Calu3 (cell line): ENCODE measurements around the gene GRID2. TPM values are rescaled to one million over a fixed set of nuclear protein-coding genes. Genes with fewer than 3 reads are reported as not detected.

Experiments used
- BruUV-seq: library from RNA; stranded (reverse); fragments of 400-500 nt; replicated peaks from 2 replicates; lab custom pipeline; 2021; lab: Mats Ljungman, UMichigan
- CTCF ChIA-PET: fragments of 300-600 bp; sonication (Branson Sonifier 250); formaldehyde crosslinking; loops from one replicate; lab custom pipeline; 2022; ENCODE audit warnings: antibody characterized with exemption; lab: Charles Lee
- DNase-seq: peaks from one replicate; pipeline ENCODE4 v3.0.0; 2022
- H3K27ac Mint-ChIP-seq: one replicate; pipeline ENCODE4 v1.8.0; 2022; ENCODE audit warnings: mixed read lengths; ENCODE audit not compliant: unreplicated experiment
- H3K27me3 Mint-ChIP-seq: one replicate; pipeline ENCODE4 v1.8.0; 2022; ENCODE audit warnings: mixed read lengths; ENCODE audit not compliant: unreplicated experiment
- H3K36me3 Mint-ChIP-seq: one replicate; pipeline ENCODE4 v1.8.0; 2022; ENCODE audit warnings: mild to moderate bottlenecking, moderate library complexity, mixed read lengths; ENCODE audit not compliant: insufficient read depth, unreplicated experiment
- H3K4me1 Mint-ChIP-seq: one replicate; pipeline ENCODE4 v1.8.0; 2022; ENCODE audit warnings: mild to moderate bottlenecking, low read depth, mixed read lengths; ENCODE audit not compliant: unreplicated experiment
- H3K4me3 Mint-ChIP-seq: one replicate; pipeline ENCODE4 v1.8.0; 2022; ENCODE audit warnings: mild to moderate bottlenecking, low read depth, moderate library complexity, mixed read lengths; ENCODE audit not compliant: unreplicated experiment
- H3K9me3 Mint-ChIP-seq: one replicate; pipeline ENCODE4 v1.8.0; 2022; ENCODE audit warnings: low read depth, mixed read lengths; ENCODE audit not compliant: unreplicated experiment
- CTCF ChIP-seq: fragments of 200-600 bp; IDR thresholded peaks from one replicate; pipeline ENCODE4 v1.8.0; 2022; ENCODE audit warnings: antibody characterized with exemption; ENCODE audit not compliant: unreplicated experiment
- intact Hi-C: fragments of 100-400 bp; cut with micrococcal nuclease; formaldehyde crosslinking; loops from one replicate; pipeline ENCODE4 v1.10.0; 2022; ENCODE audit not compliant: unreplicated experiment
- total RNA-seq: library from RNA; stranded (reverse); gene quantifications from 2 replicates; pipeline ENCODE4 v1.2.3, GENCODE V29; 2022

GRID2 gene
- total RNA-seq, 1 experiment from 2014 or later: not detected

DNA sequence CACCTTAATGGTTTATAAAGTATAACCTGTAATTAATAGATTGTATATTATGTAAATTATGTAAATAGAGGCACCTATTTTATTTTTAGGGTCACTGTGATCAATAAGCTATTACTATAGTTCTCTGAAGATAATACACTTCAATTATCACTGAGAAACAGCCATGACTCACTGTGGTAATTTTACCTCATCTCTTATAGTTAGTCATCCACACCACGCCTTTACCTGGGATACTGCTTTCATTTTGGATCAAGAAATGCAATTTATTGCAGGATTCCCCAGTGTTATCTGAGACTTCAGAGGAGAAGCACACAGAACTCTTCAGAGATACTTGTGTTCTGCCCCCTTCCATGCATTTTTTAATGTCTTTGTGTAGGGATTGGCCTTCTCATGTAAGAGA lies 1176.7 kb downstream of the GRID2 start:
- DNase-seq: no peak
- Mint-ChIP-seq H3K36me3 (no peaks in the 10 kb centered on the region), H3K27ac (no peak overlapping the region), H3K9me3 (no peaks in the 10 kb centered on the region), H3K4me1 (no peaks in the 10 kb centered on the region), H3K27me3 (no peaks in the 10 kb centered on the region), H3K4me3 (no peak overlapping the region)
- CTCF ChIA-PET: no interaction called here
- intact Hi-C loops: no loop called here
- BruUV-seq: no TSS peak
- TF ChIP-seq CTCF: no peak

DNA sequence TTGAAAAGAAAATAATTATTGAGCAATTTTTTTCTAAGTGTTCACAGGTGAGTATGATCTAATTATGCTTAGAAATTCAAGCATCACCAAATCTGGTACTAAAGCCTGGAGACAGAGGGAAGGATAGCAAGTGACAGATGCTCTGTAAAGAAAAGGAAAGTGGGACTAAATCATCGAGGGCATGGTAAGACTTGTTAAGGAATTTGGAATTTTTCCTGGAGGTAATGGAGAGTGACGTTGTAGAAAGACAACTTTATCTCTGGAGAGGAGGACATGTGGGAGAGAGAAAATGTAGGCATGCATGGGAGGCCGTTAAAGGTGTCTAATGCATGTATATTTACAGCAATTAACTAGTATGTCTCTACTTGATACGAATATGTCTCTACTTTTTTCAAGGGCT lies 1191.6 kb downstream of the GRID2 start:
- Mint-ChIP-seq H3K27ac (no peak overlapping the region), H3K9me3 (peaks cover 2% of the 10 kb centered on the region), H3K27me3 (no peaks in the 10 kb centered on the region), H3K4me3 (no peak overlapping the region), H3K4me1 (no peaks in the 10 kb centered on the region), H3K36me3 (no peaks in the 10 kb centered on the region)
- BruUV-seq: no TSS peak
- TF ChIP-seq CTCF: no peak
- intact Hi-C loops: no loop called here
- DNase-seq: no peak
- CTCF ChIA-PET: no interaction called here

- BruUV-seq: no TSS peak
- no peak for TF ChIP-seq CTCF
- CTCF ChIA-PET: no interaction called here
- no peak for DNase-seq
- Mint-ChIP-seq H3K27ac (no peak overlapping the region), H3K9me3 (peaks cover 2% of the 10 kb centered on the region), H3K4me1 (no peaks in the 10 kb centered on the region), H3K36me3 (no peaks in the 10 kb centered on the region), H3K27me3 (no peaks in the 10 kb centered on the region), H3K4me3 (no peak overlapping the region)
- intact Hi-C loops: no loop called here
These were observed 1197.5 kb downstream of the GRID2 start for GRCh38 chr4:93501244-93501643.

- TF ChIP-seq CTCF: no peak
- Mint-ChIP-seq H3K27ac (no peak overlapping the region), H3K4me3 (no peak overlapping the region), H3K9me3 (peaks cover 2% of the 10 kb centered on the region), H3K4me1 (no peaks in the 10 kb centered on the region), H3K27me3 (no peaks in the 10 kb centered on the region), H3K36me3 (no peaks in the 10 kb centered on the region)
- intact Hi-C loops: no loop called here
- CTCF ChIA-PET: no interaction called here
- DNase-seq: no peak
- BruUV-seq: no TSS peak
These were observed 1198.2 kb downstream of the GRID2 start for GRCh38 chr4:93501946-93502345.
